BE2C (cell line): ENCODE results near the gene YLPM1.

ENCODE experiments used
- DNase-seq: peaks from one replicate; pipeline ENCODE4 v3.0.0-alpha.2; 2020
- H3K27me3 ChIP-seq: fragments of 250-450 bp; sonication (Bioruptor Pico); 2 replicates; pipeline ENCODE4 v1.5.1; 2020; ENCODE audit warnings: mild to moderate bottlenecking
- H3K36me3 ChIP-seq: fragments of 250-450 bp; sonication (Bioruptor Pico); 2 replicates; pipeline ENCODE4 v1.5.1; 2020; ENCODE audit warnings: mild to moderate bottlenecking
- H3K4me1 ChIP-seq: fragments of 250-450 bp; sonication (Bioruptor Pico); 2 replicates; pipeline ENCODE4 v1.5.1; 2020
- H3K4me3 ChIP-seq: 2 replicates; pipeline ENCODE4 v1.5.1; 2011; ENCODE audit warnings: low read depth, low read length
- H3K9me3 ChIP-seq: fragments of 250-450 bp; sonication (Bioruptor Pico); 2 replicates; pipeline ENCODE4 v1.5.1; 2020
- TF ChIP-seq, protein P1 (sequence below): IDR thresholded peaks from 2 replicates; pipeline ENCODE4 v1.5.1; 2012; ENCODE audit warnings: mild to moderate bottlenecking, low read depth, low read length

The YLPM1 gene

DNA sequence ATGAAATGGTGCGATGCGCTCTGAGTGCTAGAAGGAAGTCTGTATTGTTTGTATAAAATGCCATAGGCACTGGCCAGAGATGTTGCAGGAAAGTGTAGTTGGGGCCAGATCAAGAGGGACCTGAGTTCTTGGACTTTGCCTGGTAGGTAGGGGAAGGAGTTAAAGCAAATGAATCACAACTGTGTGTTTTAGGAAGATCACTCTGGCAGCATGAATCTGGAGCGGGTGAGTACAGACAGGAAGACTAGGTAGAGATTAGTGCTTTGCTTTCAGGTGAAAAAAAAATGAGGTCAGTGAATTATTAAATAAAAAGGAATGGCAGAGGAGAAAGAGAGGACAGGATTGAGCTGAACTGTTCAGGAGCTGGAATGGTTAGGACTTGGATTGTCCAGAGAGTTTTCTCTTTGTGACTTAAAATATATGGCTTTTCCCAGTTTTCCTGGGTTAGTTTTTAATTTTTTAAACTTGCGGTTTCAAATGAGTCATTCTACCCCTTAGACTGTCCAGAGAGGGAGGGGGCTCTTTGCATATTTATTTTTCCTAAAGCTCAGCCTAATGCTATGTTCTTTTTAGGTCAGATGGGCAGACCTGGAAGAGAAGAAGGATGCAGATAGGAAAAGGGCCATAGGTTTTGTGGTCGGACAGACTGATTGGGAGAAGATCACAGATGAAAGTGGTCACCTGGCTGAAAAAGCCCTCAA is 71.7 kb downstream of the YLPM1 start:
- Histone ChIP-seq H3K9me3 (no peaks in the 10 kb centered on the region), H3K4me1 (no peaks in the 10 kb centered on the region), H3K27me3 (no peaks in the 10 kb centered on the region), H3K4me3 (no peak overlapping the region), H3K36me3 (peaks cover 20% of the 10 kb centered on the region)
- TF ChIP-seq, protein P1, sequence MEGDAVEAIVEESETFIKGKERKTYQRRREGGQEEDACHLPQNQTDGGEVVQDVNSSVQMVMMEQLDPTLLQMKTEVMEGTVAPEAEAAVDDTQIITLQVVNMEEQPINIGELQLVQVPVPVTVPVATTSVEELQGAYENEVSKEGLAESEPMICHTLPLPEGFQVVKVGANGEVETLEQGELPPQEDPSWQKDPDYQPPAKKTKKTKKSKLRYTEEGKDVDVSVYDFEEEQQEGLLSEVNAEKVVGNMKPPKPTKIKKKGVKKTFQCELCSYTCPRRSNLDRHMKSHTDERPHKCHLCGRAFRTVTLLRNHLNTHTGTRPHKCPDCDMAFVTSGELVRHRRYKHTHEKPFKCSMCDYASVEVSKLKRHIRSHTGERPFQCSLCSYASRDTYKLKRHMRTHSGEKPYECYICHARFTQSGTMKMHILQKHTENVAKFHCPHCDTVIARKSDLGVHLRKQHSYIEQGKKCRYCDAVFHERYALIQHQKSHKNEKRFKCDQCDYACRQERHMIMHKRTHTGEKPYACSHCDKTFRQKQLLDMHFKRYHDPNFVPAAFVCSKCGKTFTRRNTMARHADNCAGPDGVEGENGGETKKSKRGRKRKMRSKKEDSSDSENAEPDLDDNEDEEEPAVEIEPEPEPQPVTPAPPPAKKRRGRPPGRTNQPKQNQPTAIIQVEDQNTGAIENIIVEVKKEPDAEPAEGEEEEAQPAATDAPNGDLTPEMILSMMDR: no peak
- DNase-seq: no peak

DNA sequence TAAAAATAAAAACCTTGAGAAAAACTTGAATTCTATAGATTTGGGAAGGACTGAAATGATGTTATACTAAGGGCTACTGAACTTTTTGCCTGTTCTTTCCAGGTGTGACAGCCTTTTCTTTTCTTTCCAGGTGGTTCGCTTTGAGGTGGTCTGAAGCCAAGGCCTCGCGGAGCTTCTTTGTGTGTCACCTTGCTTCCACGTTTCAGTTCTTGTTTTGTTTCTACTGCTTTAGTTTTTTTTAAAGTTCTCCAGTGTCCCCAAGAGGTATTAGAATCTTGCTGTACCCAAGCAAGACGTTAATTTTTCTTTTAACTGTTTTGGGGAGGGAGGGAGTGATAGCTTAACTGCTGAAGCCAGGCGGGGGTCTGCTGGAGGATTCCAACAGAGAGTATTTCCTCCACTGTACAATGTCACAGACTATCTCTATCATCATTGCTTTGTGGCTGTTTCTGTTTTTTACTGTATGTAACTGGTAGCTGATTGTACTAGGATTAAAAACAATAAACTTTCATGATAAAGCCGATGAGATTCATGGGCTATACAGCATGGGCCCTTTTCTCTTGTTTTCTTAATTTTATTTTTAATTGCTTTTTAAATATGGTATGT is 72.6 kb downstream of the YLPM1 start:
- no peaks in the 10 kb centered on the region for H3K27me3 ChIP-seq
- H3K36me3 ChIP-seq: peaks cover 15% of the 10 kb centered on the region
- no peak for DNase-seq
- H3K4me3 ChIP-seq: no peak overlapping the region
- H3K4me1 ChIP-seq: no peaks in the 10 kb centered on the region
- H3K9me3 ChIP-seq: no peaks in the 10 kb centered on the region
- TF ChIP-seq, protein P1: no peak

DNA sequence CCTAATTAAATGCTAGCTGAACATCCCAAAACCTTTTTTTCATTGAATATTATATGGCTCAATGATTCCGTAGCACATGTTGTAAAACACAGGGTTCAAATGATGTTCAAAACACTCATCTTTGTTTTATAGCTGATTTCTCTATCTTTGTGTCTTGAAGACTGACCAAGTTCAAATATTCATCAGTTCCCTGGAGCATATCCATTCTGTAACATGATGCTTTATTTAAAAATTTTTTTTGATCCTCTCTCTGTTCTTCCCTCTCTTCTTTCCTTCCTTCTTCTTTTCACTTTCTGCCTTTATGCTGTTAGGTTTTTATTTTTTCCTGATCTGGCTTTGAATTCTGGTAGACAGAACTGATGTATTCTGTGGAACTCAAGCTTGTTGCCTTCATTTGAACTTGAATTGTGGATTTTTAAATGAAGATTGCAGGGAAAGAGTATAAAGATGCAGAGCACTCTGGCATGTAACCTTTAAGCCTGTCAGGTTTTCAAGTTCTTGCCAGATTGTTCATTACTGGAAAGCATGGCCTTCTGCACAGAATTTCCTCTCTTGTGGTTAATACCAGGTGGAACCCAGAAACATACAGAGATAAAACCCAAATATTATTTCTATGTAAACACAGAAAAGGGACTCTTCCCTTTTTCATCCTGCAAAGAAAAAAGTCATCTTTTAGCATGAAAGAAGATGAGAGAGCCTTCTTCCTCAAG is 73.3 kb downstream of the YLPM1 start:
- peaks cover 16% of the 10 kb centered on the region for H3K36me3 ChIP-seq
- DNase-seq: no peak
- no peak overlapping the region for H3K4me3 ChIP-seq
- TF ChIP-seq, protein P1: no peak
- H3K9me3 ChIP-seq: no peaks in the 10 kb centered on the region
- H3K27me3 ChIP-seq: no peaks in the 10 kb centered on the region
- H3K4me1 ChIP-seq: no peaks in the 10 kb centered on the region

DNA sequence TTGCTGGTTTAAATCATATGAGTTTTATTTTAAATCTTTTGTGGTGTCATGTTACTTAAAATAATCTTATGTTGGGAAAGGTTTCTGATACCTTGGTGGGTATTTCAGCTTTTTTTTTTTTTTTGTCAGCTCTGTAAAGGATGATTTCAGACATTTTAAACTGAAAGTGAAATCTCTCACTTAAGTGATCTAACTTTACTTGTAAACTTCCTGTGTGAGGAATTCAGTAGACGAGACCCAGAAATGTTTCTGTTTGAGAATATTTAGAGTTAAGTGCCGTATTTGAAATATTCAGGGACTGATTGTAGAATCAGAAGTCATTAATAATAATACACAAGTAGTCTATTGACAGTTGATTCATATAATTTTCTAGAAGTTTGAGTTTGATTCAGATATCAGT is 75.0 kb downstream of the YLPM1 start:
- TF ChIP-seq, protein P1: no peak
- Histone ChIP-seq H3K9me3 (no peaks in the 10 kb centered on the region), H3K36me3 (peaks cover 16% of the 10 kb centered on the region), H3K4me1 (peaks cover 4% of the 10 kb centered on the region), H3K27me3 (no peaks in the 10 kb centered on the region), H3K4me3 (no peak overlapping the region)
- no peak for DNase-seq

DNA sequence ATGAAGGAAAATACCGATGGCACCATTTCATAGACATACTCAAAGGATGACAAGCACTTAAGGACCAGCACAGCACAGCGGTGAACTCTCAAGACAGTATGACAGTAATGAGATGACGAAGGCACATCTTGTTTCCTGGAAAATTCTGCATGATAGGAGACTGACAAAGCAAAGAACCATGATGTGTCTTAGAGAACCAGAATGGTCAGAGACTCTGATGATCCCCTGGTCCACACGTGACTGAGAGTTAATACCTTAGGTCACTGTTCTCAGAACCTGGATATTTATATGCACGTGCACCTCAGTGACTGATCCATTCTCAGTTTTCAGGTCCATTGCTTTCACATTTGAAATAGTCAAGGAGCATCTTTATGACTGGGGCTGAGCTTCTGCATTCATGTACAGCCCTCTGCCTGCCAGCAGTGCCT is 77.5 kb downstream of the YLPM1 start:
- TF ChIP-seq, protein P1: no peak
- H3K9me3 ChIP-seq: no peaks in the 10 kb centered on the region
- peaks cover 8% of the 10 kb centered on the region for H3K36me3 ChIP-seq
- DNase-seq: no peak
- H3K4me1 ChIP-seq: peaks cover 15% of the 10 kb centered on the region
- no peaks in the 10 kb centered on the region for H3K27me3 ChIP-seq
- no peak overlapping the region for H3K4me3 ChIP-seq
